Measurements from ENCODE around the gene GRAMD1B.
"Not testable (repeated sequence)": the region's sequence is repeated elsewhere in the genome, so short reads cannot be mapped to it uniquely, and the experiment has no call there.

The GRAMD1B gene

DNA sequence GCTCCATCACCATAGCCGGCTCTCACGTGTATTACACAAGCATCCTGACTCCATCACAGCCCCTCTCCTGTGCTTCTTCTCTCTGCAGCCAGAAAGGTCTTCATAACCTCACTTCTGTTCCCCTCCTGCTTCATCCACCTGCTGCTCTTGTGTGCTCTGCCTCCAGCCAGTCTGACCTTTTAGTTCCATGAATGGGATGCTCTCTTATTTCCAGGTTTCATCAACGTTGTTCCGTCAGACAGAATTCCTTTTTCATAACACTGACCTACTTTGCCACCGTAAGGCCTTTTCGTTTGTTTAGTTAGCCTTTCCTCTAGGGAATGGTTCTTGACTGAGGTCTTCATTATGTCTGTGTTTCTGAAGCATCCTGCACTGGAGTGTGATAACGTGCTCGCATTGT lies 18.8 kb downstream of the GRAMD1B start:
- peak; percentile 30 for DNase-seq

- DNase-seq: no peak
Observed at GRCh38 chr11:123449436-123449835, 19.4 kb downstream of the GRAMD1B start.

GRCh38 chr11:123450623-123451022 lies 20.6 kb downstream of the GRAMD1B start:
- DNase-seq: no peak

- no peak for DNase-seq
Observed at GRCh38 chr11:123451183-123451781, 21.2 kb downstream of the GRAMD1B start.

GRCh38 chr11:123452794-123453193 lies 22.7 kb downstream of the GRAMD1B start:
- DNase-seq: no peak

DNA sequence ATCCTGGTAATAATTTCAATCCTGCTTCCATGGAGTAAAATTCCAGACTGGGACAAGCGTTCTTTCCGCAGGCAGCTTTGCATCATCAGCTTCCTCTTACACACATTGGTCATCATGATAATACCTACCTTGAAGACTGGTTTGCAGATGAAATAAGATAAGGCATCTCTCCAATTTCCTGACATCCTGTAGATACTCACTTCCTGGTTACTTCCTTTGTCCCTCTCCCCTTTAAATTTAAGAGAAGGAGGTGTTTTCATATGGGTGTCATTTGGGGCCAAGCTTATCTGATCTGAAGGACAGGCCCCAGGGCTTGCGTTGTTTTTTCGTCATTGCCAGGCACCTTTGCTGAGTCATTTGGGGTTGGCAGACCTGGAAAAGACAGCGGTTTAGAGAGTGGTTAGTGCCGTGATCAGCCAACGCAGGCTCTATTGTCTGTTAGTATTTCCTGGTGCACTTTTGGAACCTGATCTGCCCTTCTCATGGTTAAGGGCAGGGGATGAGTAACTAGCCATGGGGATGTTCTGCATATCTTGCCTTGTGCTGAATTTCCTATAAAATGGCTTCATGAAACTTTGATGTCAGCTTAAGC lies 24.1 kb downstream of the GRAMD1B start:
- DNase-seq: no peak

DNA sequence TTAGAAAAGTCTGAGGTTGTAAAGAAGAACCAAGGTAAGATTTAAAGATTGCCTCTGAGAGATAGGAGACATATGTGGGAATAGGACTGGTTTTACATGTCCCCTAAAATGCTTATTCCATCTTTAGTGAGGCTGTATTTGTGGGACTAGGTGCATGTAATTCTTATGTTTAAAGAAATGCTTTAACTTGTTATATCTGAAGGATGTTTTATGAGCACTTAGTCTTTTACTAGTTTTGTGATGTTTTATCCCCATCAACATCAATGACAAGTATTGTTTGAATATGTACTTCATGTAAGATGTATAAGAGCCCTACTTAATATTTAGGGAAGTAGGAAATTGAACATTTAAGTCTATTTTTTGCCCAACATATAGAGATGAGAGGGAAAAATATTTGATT lies 24.7 kb downstream of the GRAMD1B start:
- DNase-seq: no peak

- not testable (repeated sequence) for DNase-seq
Observed at GRCh38 chr11:123456448-123456847, 26.4 kb downstream of the GRAMD1B start.

GRCh38 chr11:123457187-123457770 lies 27.2 kb downstream of the GRAMD1B start:
- no peak for DNase-seq

GRCh38 chr11:123458501-123458900 lies 28.4 kb downstream of the GRAMD1B start:
- DNase-seq: no peak

DNA sequence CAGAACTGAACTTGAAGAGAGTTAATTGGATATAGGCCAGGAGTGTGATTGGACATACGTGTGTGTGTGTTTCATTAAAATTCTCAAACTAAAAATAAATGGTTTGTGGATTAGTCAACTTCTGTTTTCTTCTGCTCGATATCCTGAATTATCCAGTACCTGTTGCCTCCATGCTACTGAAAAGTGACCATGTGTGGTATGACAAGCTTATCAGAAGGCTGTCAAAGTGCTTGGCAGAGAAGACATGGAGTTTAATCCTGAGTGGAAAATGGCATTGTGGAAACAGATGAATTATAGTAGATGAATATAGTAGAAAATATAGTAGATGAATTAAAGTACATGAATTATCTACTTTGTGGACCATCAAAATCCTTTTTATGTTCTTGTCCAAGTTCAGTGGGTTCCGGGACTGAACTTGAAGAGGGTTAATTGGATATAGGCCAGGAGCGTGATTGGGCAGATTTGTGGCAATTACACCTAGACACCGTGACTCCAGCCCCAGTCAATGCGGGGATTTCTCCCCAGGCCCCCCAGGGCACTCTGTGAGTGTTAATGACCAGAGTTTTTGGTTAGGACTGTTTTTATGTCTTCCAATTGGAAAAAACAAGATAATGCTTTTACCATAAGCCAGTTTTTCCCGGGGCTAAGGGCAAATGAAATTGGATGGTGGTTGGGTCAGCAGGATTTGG lies 30.1 kb downstream of the GRAMD1B start:
- no peak for DNase-seq

GRCh38 chr11:123461164-123461563 lies 31.1 kb downstream of the GRAMD1B start:
- no peak for DNase-seq

GRCh38 chr11:123465667-123466066 lies 35.6 kb downstream of the GRAMD1B start:
- not testable (repeated sequence) for DNase-seq

- DNase-seq: not testable (repeated sequence)
Observed at GRCh38 chr11:123466172-123466571, 36.1 kb downstream of the GRAMD1B start.

GRCh38 chr11:123469089-123469488 lies 39.0 kb downstream of the GRAMD1B start:
- no peak for DNase-seq

DNA sequence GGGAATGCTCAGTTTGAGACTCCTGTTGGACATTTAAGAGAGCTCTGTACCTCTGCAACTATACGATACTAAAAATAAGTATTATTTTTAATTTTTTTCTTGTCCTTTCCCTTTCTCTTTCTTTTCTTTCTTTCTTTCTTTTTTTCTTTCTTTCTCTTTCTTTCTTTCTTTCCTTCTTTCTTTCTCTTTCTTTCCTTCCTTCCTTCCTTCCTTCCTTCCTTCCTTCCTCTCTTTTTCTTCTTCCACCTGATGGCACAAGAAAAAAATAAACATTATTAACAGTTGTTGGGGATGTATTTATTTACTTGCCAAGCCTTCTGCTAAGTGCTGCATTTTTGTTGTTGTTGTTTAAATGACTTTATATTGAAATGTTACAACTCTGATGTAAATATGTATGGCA lies 39.5 kb downstream of the GRAMD1B start:
- no peak for DNase-seq

DNA sequence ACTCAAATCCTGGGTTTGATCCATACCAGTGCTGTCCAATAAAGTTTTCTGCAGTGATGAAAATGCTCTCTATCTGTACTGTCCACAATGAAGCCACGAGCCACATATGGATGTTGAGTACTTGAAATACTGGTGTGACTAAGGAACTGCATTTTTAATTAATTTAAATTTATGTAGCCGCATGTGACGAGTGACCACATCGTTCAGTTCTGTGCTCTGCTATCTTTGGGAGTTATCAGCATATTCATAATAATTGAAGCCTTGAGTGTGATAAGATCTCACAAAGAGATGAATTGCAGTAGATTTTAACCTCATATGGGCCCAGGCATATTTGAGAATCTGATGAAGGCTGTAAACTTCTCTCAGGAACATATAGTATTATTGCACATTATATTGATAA lies 40.8 kb downstream of the GRAMD1B start:
- DNase-seq: no peak

- no peak for DNase-seq
Observed at GRCh38 chr11:123472236-123472935, 42.3 kb downstream of the GRAMD1B start.

DNA sequence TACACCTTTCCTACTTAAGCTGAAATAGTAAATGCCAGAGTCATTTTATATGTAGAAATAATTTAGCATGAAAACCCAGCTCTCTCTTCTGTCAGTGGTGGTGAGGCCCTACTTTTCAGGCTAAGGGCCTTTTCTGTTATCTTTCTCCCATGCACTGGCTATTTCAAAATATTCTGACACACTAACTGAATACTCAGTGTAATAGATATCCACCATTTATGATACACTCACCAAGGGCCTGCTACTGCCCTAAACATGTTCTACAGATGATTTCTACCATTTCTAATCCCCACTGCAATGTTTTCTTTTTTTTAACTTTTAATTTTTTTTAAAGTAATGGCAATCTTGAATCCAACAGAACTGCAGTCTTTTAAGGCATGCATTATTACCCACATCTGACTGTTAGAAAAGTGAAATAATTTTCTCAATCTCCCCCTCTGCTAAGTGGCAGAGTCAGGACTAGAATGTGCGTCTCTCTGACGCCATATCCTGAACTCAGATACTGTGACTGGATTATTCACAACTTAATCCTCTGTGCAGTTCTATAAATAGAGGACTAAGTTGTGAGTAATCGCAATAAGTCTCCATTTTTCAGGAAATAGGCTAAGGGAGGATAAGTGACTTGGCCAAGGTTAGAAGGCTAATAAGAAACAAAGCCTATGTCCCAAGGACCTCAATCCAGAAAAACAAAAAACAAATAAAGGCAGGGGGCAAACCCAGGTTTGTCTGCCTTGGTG lies 44.0 kb downstream of the GRAMD1B start:
- DNase-seq: no peak

GRCh38 chr11:123474994-123475393 lies 44.9 kb downstream of the GRAMD1B start:
- DNase-seq: no peak

GRCh38 chr11:123475469-123475868 lies 45.4 kb downstream of the GRAMD1B start:
- DNase-seq: no peak

DNA sequence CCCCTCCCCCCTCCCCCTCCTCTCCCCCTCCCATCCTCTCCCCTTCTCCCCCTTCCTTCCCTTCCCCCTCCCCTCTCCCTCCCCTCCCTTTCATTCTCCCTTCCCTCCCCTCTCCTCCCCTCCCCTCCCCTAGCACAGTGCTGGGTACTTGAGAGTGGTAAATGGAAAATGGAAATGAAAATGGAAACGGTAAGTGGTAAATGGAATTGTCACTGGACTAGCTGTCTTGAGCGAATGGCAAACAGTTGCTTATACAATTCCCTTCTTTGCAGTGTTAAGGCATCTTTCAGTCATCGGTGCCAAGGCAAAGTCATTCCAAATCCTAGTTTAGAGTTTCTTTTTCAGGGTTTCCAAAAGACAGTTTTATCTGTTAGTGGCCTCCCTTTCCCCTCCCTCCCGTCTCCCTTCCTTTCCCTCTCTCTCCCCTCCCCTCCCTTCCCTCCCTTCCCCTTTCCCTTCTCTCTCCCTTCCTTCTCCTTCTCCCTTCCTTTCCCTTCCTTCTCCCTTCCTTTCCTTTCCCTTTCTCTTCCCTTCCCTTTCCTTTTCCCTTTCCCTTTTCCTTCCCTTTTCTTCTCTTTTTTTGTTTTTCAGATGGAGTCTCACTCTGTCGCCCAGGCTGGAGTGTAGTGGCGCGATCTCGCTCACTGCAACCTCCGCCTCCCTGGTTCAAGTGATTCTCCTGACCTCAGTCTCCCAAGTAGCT lies 47.3 kb downstream of the GRAMD1B start:
- no peak for DNase-seq
